ENCODE measurements around the gene CBARP.

CBARP gene

GRCh38 chr19:1281569-1282287, 43.9 kb upstream of the CBARP start:
- no peaks in the 10 kb centered on the region for H3K4me1 ChIP-seq (ENCODE audit: insufficient read depth, poor library complexity, severe bottlenecking)
- DNase-seq (ENCODE audit: low spot score) (no peak), ATAC-seq (ENCODE audit: low read depth) (no peak)
- H3K27ac ChIP-seq (ENCODE audit: poor library complexity, severe bottlenecking) = no peak overlapping the region
- no peak for TF ChIP-seq CTCF (IDR thresholded peaks at IDR 0.05; ENCODE audit: poor library complexity, severe bottlenecking)
- H3K4me3 ChIP-seq (ENCODE audit: severe bottlenecking) = no peak overlapping the region
- peaks cover 6% of the 10 kb centered on the region; the same call in 1 of the 2 replicates for H3K36me3 ChIP-seq (ENCODE audit: low read depth)
- peaks cover 20% of the 10 kb centered on the region for H3K27me3 ChIP-seq (ENCODE audit: insufficient read depth, poor library complexity, severe bottlenecking)
- H3K9me3 ChIP-seq (ENCODE audit: severe bottlenecking) = no peaks in the 10 kb centered on the region

- Histone ChIP-seq H3K4me1 (ENCODE audit: insufficient read depth, poor library complexity, severe bottlenecking) (no peaks in the 10 kb centered on the region), H3K9me3 (ENCODE audit: severe bottlenecking) (no peaks in the 10 kb centered on the region), H3K36me3 (ENCODE audit: low read depth) (peaks cover 6% of the 10 kb centered on the region; the same call in 1 of the 2 replicates), H3K27me3 (ENCODE audit: insufficient read depth, poor library complexity, severe bottlenecking) (peaks cover 15% of the 10 kb centered on the region), H3K4me3 (ENCODE audit: severe bottlenecking) (no peak overlapping the region), H3K27ac (ENCODE audit: poor library complexity, severe bottlenecking) (no peak overlapping the region)
- ATAC-seq (ENCODE audit: low read depth) (no peak), DNase-seq (ENCODE audit: low spot score) (no peak)
- no peak for TF ChIP-seq CTCF (IDR thresholded peaks at IDR 0.05; ENCODE audit: poor library complexity, severe bottlenecking)
Observed at GRCh38 chr19:1280636-1281568, 43.1 kb upstream of the CBARP start.

- Histone ChIP-seq H3K27me3 (ENCODE audit: insufficient read depth, poor library complexity, severe bottlenecking) (peaks cover 9% of the 10 kb centered on the region), H3K27ac (ENCODE audit: poor library complexity, severe bottlenecking) (no peak overlapping the region), H3K9me3 (ENCODE audit: severe bottlenecking) (no peaks in the 10 kb centered on the region), H3K4me3 (ENCODE audit: severe bottlenecking) (no peak overlapping the region), H3K4me1 (ENCODE audit: insufficient read depth, poor library complexity, severe bottlenecking) (no peaks in the 10 kb centered on the region), H3K36me3 (ENCODE audit: low read depth) (peaks cover 8% of the 10 kb centered on the region)
- peak; percentile 51 for ATAC-seq (ENCODE audit: low read depth)
- peak; percentile 90 for TF ChIP-seq CTCF (IDR thresholded peaks at IDR 0.05; ENCODE audit: poor library complexity, severe bottlenecking)
- no peak for DNase-seq (ENCODE audit: low spot score)
Observed at GRCh38 chr19:1279782-1280341, 42.1 kb upstream of the CBARP start.

- Histone ChIP-seq H3K27ac (ENCODE audit: poor library complexity, severe bottlenecking) (no peak overlapping the region), H3K4me3 (ENCODE audit: severe bottlenecking) (no peak overlapping the region), H3K27me3 (ENCODE audit: insufficient read depth, poor library complexity, severe bottlenecking) (peaks cover under 1% of the 10 kb centered on the region), H3K36me3 (ENCODE audit: low read depth) (peaks cover 17% of the 10 kb centered on the region), H3K4me1 (ENCODE audit: insufficient read depth, poor library complexity, severe bottlenecking) (peaks cover 3% of the 10 kb centered on the region), H3K9me3 (ENCODE audit: severe bottlenecking) (no peaks in the 10 kb centered on the region)
- ATAC-seq (ENCODE audit: low read depth) (no peak), DNase-seq (ENCODE audit: low spot score) (no peak)
- no peak for TF ChIP-seq CTCF (IDR thresholded peaks at IDR 0.05; ENCODE audit: poor library complexity, severe bottlenecking)
Observed at GRCh38 chr19:1278713-1279660, 41.2 kb upstream of the CBARP start.
